GM19372 (cell line): ENCODE data around the gene WDR91.

Experiments
- ATAC-seq: cut with Tn5 transposase; IDR thresholded peaks from one replicate; pipeline ENCODE4 v1.9.1; 2021; ENCODE audit warnings: mild to moderate bottlenecking, low read depth, moderate library complexity; ENCODE audit not compliant: unreplicated experiment

Gene WDR91

GRCh38 chr7:135211179-135211945 lies at the start of gene WDR91:
TSS of gene WDR91 (minus strand) at chr7:135211526. CDS start at chr7:135211502, 24 bp downstream.
- ATAC-seq: peak; percentile 77

GRCh38 chr7:135260470-135260869 lies 49.1 kb upstream of the WDR91 start:
- no peak for ATAC-seq

GRCh38 chr7:135259702-135260101 lies 48.4 kb upstream of the WDR91 start:
- ATAC-seq: no peak

- ATAC-seq: no peak
These were observed 47.3 kb upstream of the WDR91 start for GRCh38 chr7:135258585-135258984.

GRCh38 chr7:135257790-135258189 lies 46.5 kb upstream of the WDR91 start:
- ATAC-seq: no peak

- ATAC-seq: no peak
These were observed 42.8 kb upstream of the WDR91 start for GRCh38 chr7:135253851-135254771.

GRCh38 chr7:135251496-135252391 lies 40.4 kb upstream of the WDR91 start:
- peak; percentile 53 for ATAC-seq

- no peak for ATAC-seq
These were observed 37.2 kb upstream of the WDR91 start for GRCh38 chr7:135248546-135248945.

GRCh38 chr7:135247746-135248471 lies 36.6 kb upstream of the WDR91 start:
- ATAC-seq: no peak

GRCh38 chr7:135246191-135246825 lies 35.0 kb upstream of the WDR91 start:
- ATAC-seq: no peak

- ATAC-seq: no peak
These were observed 34.2 kb upstream of the WDR91 start for GRCh38 chr7:135245226-135246190.

- ATAC-seq: no peak
These were observed 30.9 kb upstream of the WDR91 start for GRCh38 chr7:135242096-135242684.

- no peak for ATAC-seq
These were observed 29.1 kb upstream of the WDR91 start for GRCh38 chr7:135240441-135240840.

GRCh38 chr7:135239263-135239662 lies 27.9 kb upstream of the WDR91 start:
- no peak for ATAC-seq

- ATAC-seq: no peak
These were observed 26.9 kb upstream of the WDR91 start for GRCh38 chr7:135238112-135238744.

- ATAC-seq: peak; percentile 72
These were observed 25.4 kb upstream of the WDR91 start for GRCh38 chr7:135236727-135237126.

- ATAC-seq: no peak
These were observed 24.5 kb upstream of the WDR91 start for GRCh38 chr7:135235841-135236240.
